GM21825 (cell line): ENCODE results near the gene GJB2.

Source experiments
- ATAC-seq: cut with Tn5 transposase; IDR thresholded peaks from one replicate; pipeline ENCODE4 v1.9.1; 2021; ENCODE audit warnings: mild to moderate bottlenecking, moderate library complexity; ENCODE audit not compliant: unreplicated experiment

GJB2 gene

DNA sequence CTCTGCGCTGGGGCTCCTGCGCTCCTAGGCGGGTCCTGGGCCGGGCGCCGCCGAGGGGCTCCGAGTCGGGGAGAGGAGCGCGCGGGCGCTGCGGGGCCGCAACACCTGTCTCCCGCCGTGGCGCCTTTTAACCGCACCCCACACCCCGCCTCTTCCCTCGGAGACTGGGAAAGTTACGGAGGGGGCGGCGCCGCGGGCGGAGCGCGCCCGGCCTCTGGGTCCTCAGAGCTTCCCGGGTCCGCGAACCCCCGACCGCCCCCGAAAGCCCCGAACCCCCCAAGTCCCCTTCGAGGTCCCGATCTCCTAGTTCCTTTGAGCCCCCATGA is at the start of gene GJB2:
TSS of gene GJB2 (minus strand) at position 103 of the 326 bp plus-strand sequence. CDS start 3,357 bp downstream, outside the sequence.
- no peak for ATAC-seq

DNA sequence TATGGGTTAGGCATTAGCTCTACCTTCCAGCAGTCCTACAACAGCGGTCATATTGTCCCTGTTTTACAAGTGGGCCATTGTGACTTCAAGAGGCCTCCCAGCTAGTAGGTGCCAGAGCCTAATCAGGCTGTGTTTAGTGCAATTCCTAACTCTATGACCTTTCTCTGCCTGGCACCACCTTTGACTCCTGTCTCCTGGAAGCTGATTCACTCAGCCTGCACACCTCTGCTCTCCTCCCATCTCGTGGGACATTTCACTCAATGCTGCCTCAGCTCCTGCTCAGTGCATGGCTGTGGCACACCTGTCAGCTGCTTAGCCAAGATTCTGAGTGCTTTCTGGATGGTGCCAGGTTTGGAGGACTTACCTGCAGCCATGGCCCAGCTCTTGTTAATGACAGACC is 48.9 kb upstream of the GJB2 start:
- no peak for ATAC-seq

DNA sequence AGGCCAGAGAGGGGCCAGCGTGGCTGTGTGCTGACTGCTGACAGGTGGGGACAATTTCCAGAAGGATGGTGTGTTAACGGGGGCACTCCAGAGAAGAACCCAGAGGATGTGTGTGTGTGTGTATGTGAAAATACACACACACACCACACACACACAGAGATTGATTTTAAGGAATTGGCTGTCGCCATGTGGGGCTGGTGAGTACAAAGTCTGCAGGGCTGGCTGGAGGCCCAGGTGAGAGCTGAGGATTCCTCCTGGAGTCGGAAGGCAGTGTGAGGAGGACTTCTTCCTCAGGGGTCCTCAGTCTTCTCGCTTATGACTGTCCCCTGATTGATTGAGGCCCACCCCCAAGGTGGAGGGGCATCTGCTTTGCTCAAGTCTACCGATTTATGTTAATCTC is 47.0 kb upstream of the GJB2 start:
- ATAC-seq = no peak

DNA sequence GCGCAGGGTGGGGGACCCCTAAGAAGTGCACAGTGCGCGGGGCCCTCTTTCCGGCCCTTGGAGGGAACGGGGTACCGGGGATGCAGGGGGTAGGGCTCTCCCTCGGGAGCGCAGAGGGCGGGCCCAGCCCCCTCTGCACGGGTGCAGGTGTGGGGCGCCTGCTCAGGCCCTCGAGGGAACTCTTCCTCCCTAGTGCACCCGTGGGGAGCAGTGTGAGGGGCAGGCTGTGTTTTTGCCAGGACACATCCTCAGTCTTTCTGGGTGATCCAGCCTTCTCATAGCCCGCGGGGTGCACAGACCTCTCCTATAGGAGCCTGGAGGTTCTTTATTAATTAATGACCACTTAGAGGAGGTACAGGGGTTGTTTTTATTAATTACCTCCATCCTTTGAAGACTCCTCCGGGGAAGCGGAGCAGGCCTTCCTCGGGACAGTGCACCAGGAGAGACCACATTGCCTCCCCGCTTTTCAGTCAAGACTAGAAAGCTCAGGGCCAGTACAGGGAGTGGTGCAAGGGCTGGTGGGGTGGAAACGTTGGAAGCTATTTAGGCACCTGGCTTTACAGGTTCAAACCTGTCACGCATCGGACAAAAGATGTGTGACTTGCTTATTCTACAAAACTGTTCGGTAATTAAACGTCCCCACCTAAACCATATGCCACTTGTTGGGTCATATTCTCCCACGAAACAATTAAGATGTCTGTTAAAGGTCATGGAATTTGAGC is 40.0 kb upstream of the GJB2 start:
- no peak for ATAC-seq

DNA sequence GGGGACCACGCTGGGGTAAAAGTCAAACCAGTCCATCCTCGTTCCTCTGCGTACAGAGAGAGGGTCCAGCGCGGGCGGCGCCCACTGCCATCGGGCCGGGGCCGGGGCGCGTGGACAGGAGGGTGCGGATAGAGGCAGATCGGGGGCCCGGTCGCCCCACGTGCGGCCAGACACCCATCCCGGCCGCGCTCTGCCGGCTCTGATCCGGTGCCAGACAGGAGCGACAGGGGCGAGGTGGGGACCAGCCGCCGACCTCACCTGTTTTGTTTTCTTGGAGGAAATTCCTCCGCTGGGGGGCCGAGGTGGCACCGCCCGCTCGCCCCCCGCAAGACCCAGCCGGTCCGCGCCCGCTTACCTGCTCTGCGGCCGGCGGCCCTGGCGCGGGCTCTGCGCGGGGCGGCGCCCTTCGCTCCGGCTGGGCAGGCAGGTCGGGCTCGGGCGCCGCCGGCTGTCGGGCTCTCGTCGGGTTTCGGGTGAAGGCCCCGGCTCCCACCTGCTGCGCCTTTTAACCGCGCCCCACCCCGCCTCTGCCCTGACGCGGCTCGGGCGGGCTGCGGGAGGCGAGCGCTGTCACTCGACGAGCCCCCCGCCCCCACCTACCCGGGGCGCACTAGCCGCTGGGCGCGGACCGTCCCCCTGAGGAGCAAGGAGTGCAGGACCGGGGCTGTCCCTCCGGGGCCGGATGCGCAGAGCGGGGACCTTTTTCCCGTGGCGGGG is 39.3 kb upstream of the GJB2 start, which contains the start of gene GJB6:
TSS of gene GJB6 (minus strand) at position 481 of the 717 bp plus-strand sequence. CDS start 8,839 bp downstream, outside the sequence.
- ATAC-seq = no peak

DNA sequence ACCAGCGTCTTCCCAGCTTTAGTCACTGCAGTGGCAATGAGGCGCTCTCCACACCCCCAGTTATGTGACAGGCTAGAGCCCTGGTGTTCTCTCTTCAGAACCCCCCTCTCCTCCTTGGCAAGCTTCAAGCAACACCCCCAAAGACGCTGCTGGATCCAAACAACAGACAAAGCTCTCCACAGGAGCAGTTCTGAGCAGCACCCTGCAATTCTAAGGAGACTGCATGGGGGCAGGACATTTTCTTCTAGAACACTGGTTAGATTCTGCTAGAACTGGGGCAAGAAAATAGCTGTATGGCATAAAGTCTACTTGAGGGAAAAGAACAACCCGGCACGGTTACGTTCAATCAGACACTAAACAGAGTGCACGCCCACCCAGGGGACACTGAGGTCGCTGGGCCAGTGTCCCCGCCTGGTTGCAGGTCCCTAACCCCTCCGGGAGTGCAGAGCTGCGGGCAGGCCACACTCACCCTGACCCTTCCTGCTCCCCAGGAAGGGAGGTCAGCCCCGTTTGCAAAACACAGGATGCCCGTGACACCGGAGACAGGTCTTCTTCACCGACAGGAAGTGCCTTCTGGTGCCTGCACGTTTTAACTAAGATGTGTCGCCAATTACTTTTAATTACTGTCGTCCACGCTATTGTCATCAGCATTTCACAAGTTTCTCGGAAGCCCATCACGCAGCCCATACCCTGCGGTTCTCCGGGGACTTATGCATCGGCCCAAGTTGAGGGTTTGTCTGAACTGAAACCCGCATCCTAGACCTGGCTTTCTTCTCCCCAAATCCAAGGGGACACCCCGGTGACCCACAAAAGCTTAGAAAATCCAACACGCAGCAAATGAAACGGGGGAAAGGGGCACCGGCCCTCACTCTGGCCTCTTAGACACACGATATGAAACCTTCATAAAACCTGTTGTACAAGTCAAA is 38.4 kb upstream of the GJB2 start:
- no peak for ATAC-seq

DNA sequence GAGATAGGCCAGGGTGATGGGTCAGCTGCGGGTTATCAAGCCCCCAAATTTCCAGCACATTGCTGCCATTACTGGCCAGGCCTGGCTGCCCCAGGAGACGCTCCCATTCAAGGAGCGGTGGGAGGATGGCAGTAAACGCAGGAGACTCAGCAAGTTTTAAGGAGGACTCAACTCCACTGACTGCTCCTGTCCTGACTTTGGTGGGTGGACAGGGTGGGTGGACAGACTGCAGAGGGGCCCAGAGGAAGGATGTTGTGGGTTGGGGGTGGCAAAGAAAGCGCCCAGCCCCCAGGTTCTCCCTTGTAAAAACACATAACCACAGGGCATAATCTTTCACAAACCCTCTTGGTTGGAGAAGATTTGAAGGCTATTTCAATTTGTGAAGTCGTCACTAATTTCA is 35.0 kb upstream of the GJB2 start:
- ATAC-seq = no peak

DNA sequence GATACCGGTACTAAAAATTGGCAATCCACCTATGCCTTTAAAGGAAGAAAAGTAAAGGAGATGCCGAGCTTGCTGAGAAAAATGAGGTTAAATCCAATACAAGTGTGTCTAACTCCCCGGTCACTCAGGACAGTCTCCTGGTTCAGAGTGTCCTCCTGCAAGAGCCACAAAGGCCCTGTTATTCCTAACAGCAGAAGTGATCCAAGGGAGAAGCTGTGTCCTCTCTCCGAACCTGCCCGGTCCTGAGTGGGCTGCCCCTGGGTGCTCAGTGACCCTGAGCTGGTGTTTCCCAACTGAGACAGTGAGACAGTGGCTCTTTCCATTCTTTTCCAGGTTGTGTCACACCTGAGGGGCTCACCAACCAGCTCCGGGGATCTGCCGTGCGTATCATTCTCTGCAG is 34.5 kb upstream of the GJB2 start:
- ATAC-seq = no peak

DNA sequence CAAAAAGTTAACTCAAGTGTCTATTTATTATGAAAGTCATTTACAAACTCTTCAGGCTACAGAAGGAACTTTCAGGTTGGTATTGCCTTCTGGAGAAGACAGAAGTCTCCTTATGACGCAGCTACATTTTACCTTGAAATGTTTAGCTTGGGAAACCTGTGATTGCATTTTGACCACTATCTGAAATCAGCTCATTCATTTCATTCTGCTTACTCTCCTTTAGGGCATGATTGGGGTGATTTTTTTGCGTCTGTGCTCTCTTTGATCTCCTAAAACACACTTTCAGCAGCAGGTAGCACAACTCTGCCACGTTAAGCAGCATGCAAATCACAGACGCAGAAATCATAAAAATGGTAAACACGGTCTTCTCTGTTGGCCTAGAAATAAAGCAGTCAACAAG is 29.8 kb upstream of the GJB2 start:
- ATAC-seq = no peak

DNA sequence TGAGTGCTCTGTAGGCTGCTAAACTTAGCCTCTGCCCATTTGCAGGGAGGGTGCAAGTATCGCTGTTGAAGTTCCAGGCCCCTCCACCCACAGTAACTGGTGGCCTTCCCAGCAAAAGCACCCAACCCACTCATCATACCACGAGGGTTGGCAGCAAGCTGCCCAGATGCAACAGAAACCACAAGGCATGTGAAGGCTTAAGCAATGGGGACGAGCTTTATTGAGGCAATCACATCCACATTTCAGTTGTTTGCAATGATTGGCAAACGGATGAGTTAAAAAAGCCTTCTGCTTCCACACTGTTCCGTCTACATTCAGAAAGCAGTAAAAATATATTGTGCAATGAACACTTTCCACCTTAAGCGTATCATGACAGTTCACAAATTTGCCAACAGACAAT is 29.0 kb upstream of the GJB2 start:
- no peak for ATAC-seq

DNA sequence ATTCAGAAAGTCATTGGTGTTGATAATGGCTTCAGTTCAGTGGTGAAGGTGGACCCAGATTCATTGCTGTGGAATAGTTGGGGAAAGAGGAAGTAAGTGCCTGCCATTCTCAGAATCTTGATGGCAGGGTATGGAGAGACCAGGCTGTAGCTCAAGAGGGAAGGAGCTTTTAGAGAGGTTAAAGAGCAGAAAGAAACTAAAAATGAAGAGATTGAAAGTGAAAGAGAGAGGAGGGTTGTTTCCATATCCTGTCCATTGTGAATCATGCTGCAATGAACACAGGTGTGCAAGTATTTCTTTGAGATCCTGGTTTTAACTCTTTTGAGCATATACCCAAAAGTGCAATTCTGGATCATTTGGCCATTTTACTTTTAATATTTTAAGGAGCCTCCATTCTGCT is 26.8 kb upstream of the GJB2 start:
- ATAC-seq = peak; percentile 97

DNA sequence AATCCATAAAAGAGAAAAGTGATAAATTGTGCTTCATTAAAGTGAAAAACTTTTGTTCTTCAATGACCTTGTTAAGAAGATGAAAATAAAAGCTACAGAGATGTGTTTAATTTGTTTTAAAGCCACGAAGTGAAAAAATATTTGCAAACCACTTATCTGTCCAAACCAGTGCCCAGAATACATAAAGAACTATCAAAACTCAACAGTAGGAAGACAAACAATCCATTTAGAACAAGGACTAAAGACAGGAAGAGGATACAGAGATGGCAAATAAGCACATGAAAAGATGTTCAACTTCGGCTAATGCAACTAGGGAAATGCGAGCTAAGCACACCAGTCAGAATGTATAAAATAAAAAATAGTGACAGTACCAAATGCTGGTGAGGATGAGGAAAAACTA is 24.4 kb upstream of the GJB2 start:
- no peak for ATAC-seq

DNA sequence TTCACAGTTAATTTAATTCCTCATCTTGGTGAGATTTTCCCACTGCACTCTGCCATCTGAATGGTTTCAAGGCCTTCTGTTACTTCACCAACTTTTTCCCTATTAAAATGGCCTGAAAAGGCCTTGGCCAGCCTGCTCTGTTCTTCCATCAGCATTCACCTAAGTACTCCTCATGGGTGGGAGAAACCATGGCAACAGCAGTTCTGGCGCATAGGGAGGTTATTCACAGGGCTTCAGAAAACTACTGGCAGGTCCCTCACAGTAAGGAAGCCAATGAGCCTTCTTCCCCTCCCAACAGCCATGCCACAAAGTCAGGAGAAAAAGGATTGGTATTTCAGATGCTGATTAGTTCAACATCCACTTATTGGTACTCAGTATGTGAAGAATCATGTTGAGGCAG is 17.2 kb upstream of the GJB2 start:
- ATAC-seq = no peak

DNA sequence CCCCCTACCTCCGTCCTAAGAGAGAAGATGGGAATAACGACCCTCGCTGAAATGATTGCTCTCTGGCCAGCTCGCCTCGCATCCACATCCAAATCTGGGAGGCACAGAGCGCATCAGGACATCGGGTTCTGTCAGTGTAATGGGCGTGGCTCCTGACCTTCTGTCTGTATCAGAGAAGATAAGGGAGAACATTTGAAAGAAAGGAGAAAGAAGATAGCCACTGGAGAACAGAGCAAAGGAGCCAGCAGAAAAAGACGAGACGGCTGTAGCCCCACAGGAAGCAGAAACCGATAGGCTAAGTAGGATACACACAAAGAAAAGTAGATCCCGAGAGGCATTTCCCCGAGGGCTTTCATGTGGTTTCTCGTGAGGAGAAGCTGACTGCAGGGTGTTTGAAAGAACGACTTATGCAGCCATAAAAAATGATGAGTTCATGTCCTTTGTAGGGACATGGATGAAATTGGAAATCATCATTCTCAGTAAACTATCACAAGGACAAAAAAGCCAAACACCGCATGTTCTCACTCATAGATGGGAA is 14.0 kb upstream of the GJB2 start:
- no peak for ATAC-seq

DNA sequence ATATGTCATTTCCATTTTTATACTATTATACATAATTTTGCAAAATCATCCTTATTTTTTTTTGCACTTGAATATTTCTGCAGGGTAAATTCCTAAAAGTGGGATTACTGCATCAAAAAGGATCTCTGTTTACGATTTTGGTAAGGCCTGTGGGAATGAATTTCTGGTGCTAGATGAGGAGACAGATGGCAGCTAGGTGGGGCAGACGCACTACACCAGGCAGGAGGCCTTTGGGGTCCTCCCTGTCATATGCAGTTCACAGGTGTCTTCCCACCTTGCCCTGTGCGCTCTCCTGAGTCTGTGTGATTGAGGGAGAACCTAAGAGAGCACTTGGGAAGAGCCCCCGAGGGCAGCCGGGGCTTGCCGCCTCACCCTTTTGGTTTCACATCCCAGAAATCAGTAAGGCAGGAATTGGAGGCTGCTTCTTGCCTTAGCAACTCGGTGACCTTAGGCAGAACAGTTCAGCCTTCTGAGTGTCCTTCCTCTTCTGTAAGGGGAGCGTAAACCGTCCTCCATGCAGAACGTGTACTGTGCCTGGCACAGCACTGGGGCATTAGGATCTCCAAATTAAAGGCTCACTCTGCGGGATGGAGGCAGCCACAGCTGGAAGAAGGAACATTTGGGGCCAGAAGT is 13.4 kb upstream of the GJB2 start:
- ATAC-seq = no peak

DNA sequence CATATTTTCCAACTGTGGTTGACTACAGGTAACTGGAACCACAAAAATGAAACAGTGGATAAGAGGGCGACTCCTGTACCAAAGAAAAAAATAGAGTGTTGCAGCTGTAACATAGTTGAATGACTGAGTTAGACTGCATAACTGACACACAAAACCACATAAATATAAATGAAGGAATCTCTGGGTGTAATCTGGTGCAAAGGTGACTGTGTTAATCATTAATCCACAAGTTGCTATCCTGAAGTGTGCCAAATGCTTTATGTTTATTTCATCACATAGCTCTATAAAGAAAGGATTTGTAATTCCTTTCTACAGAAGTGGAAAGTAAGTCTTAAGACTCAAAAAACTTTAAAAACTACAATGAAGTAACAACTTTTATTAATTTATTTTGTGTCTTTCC is 6.0 kb upstream of the GJB2 start:
- no peak for ATAC-seq

DNA sequence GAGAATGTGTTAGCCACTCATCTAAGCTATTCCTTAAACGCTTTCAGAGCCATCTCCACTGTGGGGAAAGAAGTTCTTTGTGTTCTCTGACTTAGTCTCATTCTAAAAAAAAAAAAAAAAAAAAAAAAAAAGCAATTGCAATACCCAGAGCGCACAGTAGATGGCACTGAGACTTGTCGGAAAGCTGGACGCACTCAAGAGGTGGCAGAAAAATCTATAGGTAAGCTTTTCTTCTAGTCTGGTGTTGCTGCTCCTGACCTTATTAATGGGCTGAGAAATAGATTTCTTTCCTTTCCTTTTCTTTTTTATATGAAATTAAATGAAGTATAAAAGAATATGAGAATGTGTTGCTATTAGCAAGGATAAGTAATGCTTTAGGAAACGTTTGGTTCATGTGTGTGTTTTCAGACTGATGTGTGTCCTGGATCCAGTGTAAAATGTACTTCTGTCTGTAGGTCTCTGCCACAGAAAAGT is 4.7 kb upstream of the GJB2 start:
- ATAC-seq = no peak

DNA sequence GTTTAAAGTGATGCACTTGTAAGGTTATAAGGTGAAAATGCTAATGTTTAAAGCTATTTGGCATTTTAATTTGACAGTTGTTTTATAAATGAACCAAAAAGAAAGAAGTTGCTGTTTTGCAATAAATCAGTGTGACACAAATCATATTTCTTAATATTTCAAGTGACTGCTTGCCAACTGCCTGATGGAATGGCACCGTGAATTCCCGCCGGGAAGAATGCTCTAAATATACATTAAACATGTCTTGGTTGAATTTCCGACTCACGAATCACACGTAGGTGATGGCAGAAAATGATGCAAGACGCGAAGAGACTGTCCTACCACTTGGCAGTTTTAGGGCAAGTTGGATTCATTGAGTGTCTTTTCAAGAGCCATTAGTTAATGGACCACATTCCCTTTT is 3.1 kb upstream of the GJB2 start:
- no peak for ATAC-seq

DNA sequence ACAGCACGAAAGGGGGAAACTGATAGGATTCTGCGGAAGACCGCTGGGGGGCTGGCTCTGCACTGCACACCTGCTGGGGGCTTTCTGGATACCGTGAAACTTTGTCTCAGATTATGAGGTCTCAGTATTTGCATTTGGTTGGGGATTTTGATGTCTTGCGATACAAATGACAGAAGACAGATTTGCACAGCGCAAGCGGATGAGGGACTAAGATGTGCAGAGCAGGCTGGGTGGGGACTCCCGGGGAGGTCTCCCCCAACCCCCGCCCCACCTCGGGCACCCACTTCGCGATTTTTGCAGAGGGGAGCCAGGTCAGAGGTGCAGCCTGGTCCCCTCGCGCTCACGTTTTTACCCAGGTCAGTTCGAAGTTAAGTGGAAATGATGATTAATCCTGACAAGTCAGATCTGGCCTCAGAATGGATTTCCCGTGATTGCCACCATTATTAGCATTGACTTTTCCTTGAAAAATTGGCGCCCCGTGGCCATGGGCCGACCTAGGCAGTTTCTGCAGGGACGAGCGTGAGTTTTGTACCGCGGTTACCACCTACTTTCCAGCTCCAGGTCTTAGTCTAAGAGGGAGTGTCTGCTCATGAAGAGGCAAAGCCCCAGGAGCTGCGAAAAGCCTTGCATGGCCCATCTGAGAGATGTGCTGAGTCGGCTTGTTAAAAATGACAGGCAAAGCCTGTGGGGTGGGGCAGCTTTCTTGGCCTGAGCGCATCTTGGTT is 1.3 kb upstream of the GJB2 start:
- no peak for ATAC-seq
